ENCODE results near the gene ALCAM.
"Not testable (repeated sequence)": the region's sequence is repeated elsewhere in the genome, so short reads cannot be mapped to it uniquely, and the experiment has no call there.

ALCAM gene

GRCh38 chr3:105356988-105357387 lies 9.7 kb upstream of the ALCAM start:
- DNase-seq: no peak

- no peak for DNase-seq
Measured at GRCh38 chr3:105359098-105359762, 7.5 kb upstream of the ALCAM start.

GRCh38 chr3:105360003-105360402 lies 6.7 kb upstream of the ALCAM start:
- DNase-seq: no peak

DNA sequence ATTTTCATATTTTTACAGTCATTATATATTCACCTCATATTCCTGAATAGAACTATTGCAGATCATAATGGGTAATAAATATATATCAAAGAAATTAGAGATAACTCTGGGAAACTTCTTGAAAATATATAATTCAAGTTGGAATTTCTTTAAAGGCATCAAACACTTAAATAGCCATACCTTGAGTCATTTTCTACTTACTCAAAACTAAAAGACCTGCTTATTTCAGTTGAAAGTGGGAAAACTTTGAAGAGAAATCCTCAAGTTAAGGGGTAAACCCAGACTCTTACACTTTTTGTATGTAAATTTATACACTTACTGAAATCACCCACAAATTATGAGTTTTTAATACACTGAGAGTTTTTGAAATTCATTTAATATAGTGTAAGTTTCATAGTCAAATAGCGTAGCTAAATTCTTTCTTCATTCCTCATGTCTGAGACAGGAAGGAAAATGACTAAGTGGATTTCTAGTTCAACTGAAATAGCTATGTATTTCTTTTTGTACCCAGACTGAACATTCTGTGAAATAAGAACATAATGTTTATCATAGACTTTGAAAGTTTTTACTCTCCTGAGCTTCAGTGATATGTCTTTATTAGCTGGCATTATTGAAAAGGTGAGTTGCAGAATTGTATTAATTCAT lies 4.6 kb upstream of the ALCAM start:
- DNase-seq: no peak

DNA sequence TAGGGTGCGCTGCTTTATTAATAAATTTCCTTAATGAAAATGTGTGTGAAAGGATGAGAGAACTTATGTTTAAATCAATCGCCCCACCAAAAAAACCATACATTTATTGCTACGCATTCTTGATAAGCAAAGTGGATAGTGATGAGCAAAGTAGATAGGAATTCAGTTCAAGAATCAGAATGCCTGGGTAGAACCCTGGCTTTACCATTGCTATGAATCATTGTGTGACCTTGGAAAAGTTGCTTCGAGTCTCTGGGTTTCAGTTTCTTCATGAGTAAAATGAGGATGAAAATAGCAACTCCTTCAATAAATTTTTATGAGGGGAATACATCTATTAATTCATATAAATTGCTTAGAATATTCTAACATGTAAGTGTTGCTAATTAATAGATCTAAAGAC lies 2.6 kb upstream of the ALCAM start:
- DNase-seq: no peak

GRCh38 chr3:105365081-105365390 lies 1.7 kb upstream of the ALCAM start:
- no peak for DNase-seq

GRCh38 chr3:105365391-105366325 lies 1.1 kb upstream of the ALCAM start:
- no peak for DNase-seq

DNA sequence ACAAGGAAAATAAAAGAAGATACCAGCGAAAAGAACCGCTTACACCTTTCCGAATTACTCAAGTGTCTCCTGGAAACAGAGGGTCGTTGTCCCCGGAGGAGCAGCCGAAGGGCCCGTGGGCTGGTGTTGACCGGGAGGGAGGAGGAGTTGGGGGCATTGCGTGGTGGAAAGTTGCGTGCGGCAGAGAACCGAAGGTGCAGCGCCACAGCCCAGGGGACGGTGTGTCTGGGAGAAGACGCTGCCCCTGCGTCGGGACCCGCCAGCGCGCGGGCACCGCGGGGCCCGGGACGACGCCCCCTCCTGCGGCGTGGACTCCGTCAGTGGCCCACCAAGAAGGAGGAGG lies 325 bp downstream of the ALCAM start:
- no peak for DNase-seq

GRCh38 chr3:105367406-105368213 lies 901 bp downstream of the ALCAM start:
- peak; percentile 47 for DNase-seq

DNA sequence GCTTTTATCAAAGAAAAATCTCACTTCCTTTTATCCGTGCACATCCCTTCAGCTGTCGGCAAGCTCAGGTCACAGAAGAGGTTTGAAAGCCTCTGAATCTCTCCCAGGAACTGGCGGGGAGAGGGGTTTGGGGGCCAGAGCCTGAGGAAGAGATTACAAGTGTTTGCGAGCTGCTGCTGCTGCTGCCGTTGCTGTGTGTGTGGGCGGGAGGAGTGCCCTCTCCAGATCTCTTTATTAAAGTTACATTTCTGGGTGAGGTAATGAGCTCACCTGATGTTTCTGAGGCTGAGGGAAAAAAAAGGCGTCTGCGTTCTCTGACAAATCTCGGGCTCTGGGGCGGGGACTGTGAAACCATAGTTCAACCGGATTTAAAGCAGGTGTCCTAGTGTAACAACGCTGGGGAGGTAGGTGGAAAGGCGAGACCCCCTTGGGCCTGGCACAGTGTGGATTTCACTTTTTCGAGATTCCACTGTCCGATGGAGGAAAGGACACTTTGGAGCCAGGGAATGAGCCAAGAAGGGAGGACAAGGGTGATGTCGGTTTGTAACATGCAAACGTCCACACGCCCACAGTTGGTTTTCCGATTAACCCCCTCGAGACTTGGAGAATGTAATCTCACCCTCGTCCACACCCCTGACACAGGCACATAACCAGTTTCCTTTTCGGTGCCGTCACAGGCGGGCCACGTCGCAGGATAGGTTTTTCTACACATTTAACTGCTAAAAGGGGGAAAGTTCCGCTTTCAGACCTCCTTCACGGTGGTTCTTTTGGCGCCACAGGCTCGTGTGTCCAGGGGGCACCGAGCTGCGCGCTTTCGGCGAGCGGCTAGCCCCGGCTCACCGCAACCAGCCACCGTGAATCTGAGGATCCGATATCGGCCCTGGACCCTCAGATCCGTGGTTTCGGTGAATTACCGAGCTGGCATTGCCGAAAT lies 2.1 kb downstream of the ALCAM start:
- DNase-seq: peak; percentile 38

- DNase-seq: peak; percentile 74
Measured at GRCh38 chr3:105369500-105370371, 3.0 kb downstream of the ALCAM start.

DNA sequence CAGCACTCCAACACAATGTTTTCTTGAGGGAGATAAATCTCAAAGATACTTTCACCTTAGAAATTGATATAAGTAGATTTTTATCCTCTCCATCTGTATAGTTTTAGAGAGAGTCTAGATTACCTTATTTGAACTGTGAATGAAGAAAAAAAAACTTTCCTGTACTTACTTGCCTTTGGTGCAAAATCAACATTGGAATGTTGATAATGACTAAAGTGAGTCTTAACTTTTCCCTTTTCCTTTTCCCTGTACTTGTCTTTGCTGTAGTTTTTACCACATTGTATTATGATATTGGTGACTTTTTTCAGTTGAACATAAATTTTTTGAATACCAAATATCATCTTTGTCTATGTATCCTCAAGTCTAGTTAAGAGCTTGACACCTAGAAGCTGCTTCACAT lies 6.7 kb downstream of the ALCAM start:
- DNase-seq: no peak

DNA sequence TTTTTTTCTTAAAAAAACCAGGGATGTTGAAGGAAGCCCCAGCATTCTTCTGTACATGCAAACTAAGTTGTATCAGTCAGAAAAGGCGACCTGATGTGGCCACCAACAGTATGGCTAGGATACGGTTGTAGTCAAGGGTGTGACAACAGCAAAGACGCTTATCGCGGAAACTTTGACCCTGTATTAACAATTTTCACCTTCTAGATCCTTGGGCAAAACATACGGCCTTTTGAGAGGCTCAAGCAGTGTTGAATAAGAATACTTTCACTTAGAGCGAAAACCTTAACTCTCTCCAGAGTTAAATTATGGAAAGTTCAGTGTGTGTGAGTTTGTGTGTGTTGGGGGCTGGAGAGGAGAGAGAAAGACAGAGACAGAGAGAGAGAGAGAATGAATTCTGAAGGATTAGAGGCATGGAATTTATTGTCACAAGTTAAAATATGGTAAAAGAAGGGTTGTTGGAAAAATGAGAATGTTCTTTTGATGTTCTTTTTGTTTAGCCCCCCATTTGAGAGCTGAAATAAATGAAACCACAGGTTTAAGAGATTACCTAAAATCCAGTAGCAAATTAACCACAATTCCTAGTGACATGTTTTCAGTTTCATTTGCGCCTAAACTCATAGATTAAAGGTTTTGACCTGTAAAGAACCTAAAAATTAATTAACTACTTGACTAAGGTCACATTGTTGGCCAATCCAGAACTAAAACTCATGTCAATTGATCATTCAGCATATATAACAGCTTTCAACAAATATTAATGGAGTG lies 9.2 kb downstream of the ALCAM start:
- no peak for DNase-seq

GRCh38 chr3:105377716-105378115 lies 11.0 kb downstream of the ALCAM start:
- no peak for DNase-seq

GRCh38 chr3:105385179-105385578 lies 18.5 kb downstream of the ALCAM start:
- DNase-seq: no peak

- no peak for DNase-seq
Measured at GRCh38 chr3:105385819-105386508, 19.3 kb downstream of the ALCAM start.

GRCh38 chr3:105387122-105387751 lies 20.5 kb downstream of the ALCAM start:
- DNase-seq: no peak

GRCh38 chr3:105388176-105388575 lies 21.5 kb downstream of the ALCAM start:
- no peak for DNase-seq

DNA sequence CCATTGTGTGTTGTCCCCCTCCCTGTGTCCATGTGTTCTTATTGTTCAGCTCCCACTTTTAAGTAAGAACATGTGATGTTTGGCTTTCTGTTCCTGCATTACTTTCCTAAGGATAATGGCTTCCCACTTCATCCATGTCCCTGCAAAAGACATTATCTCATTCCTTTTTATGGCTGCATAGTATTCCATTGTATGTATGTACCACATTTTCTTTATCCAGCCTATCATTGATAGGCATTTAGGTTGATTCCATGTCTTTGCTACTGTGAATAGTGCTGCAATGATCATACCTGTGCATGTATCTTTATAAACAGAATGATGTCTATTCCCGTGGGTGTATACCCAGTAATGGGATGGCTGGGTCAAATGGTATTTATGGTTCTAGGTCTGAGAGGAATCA lies 23.1 kb downstream of the ALCAM start:
- DNase-seq: not testable (repeated sequence)

Data from hematopoietic multipotent progenitor cell treated with erythropoietin and hydrocortisone succinate and interleukin-3 and kit ligand, for 8 days (in vitro differentiated cells).